ENCODE results near the gene ACSL1. TPM values are rescaled to one million over a fixed set of nuclear protein-coding genes. Genes with fewer than 3 reads are reported as not detected.
A peak's percentile ranks its signal among the peaks of the same experiment; 100 is the strongest.

ACSL1 gene
- total RNA-seq, 4 donors from 2014 or later: 48.5 to 98.8 (median 55.3) TPM

GRCh38 chr4:184764601-184765000 is 61.2 kb downstream of the ACSL1 start:
- Histone ChIP-seq H3K27ac (no peak overlapping the region), H3K36me3 (peaks cover 0 to 96% of the 10 kb centered on the region in 2 donors), H3K9me3 (no peaks in the 10 kb centered on the region), H3K4me1 (peaks cover 0 to 6% (median 0%) of the 10 kb centered on the region in 3 donors), H3K4me3 (no peak overlapping the region), H3K27me3 (no peaks in the 10 kb centered on the region)
- ATAC-seq: no peak
- no peak for TF ChIP-seq CTCF (IDR thresholded peaks at IDR 0.05)
- TF ChIP-seq POLR2A (IDR thresholded peaks at IDR 0.05): no peak
- no peak for TF ChIP-seq POLR2AphosphoS5 (IDR thresholded peaks at IDR 0.05)
- TF ChIP-seq EP300 (IDR thresholded peaks at IDR 0.05): no peak
- WGBS, 2 donors (ENCODE audit: low coverage in 1 of 2): 96% methylated on average over 4 of the region's 4 CpGs; no CpG with 5 or more reads in 1 of the 2 donors

- H3K4me3 ChIP-seq: no peak overlapping the region
- H3K27ac ChIP-seq: peak overlapping the region in 2 of 4 donors; percentile 20 to 24
- peaks cover 0 to 6% (median 0%) of the 10 kb centered on the region in 3 donors for H3K4me1 ChIP-seq
- no peaks in the 10 kb centered on the region for H3K9me3 ChIP-seq
- peak; percentile 54 for ATAC-seq
- H3K36me3 ChIP-seq: peaks cover 0 to 83% of the 10 kb centered on the region in 2 donors
- H3K27me3 ChIP-seq: no peaks in the 10 kb centered on the region
- no peak for TF ChIP-seq POLR2AphosphoS5 (IDR thresholded peaks at IDR 0.05)
- TF ChIP-seq POLR2A (IDR thresholded peaks at IDR 0.05): no peak
- TF ChIP-seq EP300 (IDR thresholded peaks at IDR 0.05): no peak
- TF ChIP-seq CTCF (IDR thresholded peaks at IDR 0.05): no peak
- 56 to 58% methylated on average over 8 to 14 of the region's 14 CpGs for WGBS, 2 donors (ENCODE audit: low coverage in 1 of 2)
These were observed 62.5 kb downstream of the ACSL1 start for GRCh38 chr4:184763150-184763780.

- TF ChIP-seq EP300 (IDR thresholded peaks at IDR 0.05) (no peak), CTCF (IDR thresholded peaks at IDR 0.05) (no peak), POLR2AphosphoS5 (IDR thresholded peaks at IDR 0.05) (no peak), POLR2A (IDR thresholded peaks at IDR 0.05) (no peak)
- H3K9me3 ChIP-seq: no peaks in the 10 kb centered on the region
- WGBS, 2 donors (ENCODE audit: low coverage in 1 of 2): 91% methylated on average over 5 of the region's 5 CpGs; no CpG with 5 or more reads in 1 of the 2 donors
- H3K27ac ChIP-seq: no peak overlapping the region
- H3K27me3 ChIP-seq: no peaks in the 10 kb centered on the region
- H3K4me1 ChIP-seq: peaks cover 0 to 9% (median 0%) of the 10 kb centered on the region in 3 donors
- no peak for ATAC-seq
- H3K36me3 ChIP-seq: peaks cover 0 to 80% of the 10 kb centered on the region in 2 donors
- H3K4me3 ChIP-seq: no peak overlapping the region
These were observed 63.7 kb downstream of the ACSL1 start for GRCh38 chr4:184762100-184762499.

- H3K27me3 ChIP-seq: no peaks in the 10 kb centered on the region
- H3K27ac ChIP-seq: no peak overlapping the region
- H3K36me3 ChIP-seq: peaks cover 0 to 80% of the 10 kb centered on the region in 2 donors
- no peaks in the 10 kb centered on the region for H3K9me3 ChIP-seq
- no peak overlapping the region for H3K4me3 ChIP-seq
- TF ChIP-seq POLR2AphosphoS5 (IDR thresholded peaks at IDR 0.05) (no peak), POLR2A (IDR thresholded peaks at IDR 0.05) (no peak), CTCF (IDR thresholded peaks at IDR 0.05) (no peak), EP300 (IDR thresholded peaks at IDR 0.05) (no peak)
- 52 to 87% methylated on average over 3 to 4 of the region's 5 CpGs for WGBS, 2 donors (ENCODE audit: low coverage in 1 of 2)
- peak; percentile 32 for ATAC-seq
- H3K4me1 ChIP-seq: peaks cover 0 to 20% (median 0%) of the 10 kb centered on the region in 3 donors
These were observed 65.1 kb downstream of the ACSL1 start for GRCh38 chr4:184760681-184761080.

GRCh38 chr4:184757810-184758209 is 68.0 kb downstream of the ACSL1 start:
- Histone ChIP-seq H3K36me3 (peaks cover 0 to 76% of the 10 kb centered on the region in 2 donors), H3K9me3 (no peaks in the 10 kb centered on the region), H3K4me3 (no peak overlapping the region), H3K27me3 (no peaks in the 10 kb centered on the region), H3K4me1 (peaks cover 0 to 25% (median 4%) of the 10 kb centered on the region in 3 donors), H3K27ac (peak overlapping the region in 2 of 4 donors; percentile 9 to 36)
- peak; percentile 77 for ATAC-seq
- TF ChIP-seq POLR2A (IDR thresholded peaks at IDR 0.05) (no peak), CTCF (IDR thresholded peaks at IDR 0.05) (no peak), POLR2AphosphoS5 (IDR thresholded peaks at IDR 0.05) (peak; percentile 15)
- 8 to 20% methylated on average over 2 of the region's 2 CpGs for WGBS, 2 donors (ENCODE audit: low coverage in 1 of 2)
